ENCODE measurements around the gene DYNLT1.

DNA sequence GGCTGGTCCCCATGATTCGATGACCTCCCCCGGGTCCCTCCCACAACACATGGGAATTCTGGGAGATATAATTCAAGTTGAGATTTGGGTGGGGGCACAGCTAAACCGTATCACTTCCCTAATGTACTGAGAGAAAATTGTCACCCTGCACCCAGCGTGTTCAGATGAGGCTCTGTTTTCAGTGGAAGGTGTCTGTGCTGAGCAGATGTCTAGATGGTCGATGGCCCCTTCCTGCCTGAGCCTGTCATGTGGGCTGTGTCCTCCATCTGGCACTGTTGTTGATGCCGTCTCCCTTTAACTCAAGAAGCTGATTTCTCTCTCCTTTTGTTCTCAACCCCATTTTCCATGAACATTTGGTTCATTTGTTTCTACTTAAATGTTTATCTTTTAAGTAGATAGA is 47.7 kb downstream of the DYNLT1 start:
- TF ChIP-seq, protein P1, sequence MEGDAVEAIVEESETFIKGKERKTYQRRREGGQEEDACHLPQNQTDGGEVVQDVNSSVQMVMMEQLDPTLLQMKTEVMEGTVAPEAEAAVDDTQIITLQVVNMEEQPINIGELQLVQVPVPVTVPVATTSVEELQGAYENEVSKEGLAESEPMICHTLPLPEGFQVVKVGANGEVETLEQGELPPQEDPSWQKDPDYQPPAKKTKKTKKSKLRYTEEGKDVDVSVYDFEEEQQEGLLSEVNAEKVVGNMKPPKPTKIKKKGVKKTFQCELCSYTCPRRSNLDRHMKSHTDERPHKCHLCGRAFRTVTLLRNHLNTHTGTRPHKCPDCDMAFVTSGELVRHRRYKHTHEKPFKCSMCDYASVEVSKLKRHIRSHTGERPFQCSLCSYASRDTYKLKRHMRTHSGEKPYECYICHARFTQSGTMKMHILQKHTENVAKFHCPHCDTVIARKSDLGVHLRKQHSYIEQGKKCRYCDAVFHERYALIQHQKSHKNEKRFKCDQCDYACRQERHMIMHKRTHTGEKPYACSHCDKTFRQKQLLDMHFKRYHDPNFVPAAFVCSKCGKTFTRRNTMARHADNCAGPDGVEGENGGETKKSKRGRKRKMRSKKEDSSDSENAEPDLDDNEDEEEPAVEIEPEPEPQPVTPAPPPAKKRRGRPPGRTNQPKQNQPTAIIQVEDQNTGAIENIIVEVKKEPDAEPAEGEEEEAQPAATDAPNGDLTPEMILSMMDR (IDR thresholded peaks at IDR 0.05): no peak
- no peak for TF ChIP-seq POLR2A (IDR thresholded peaks at IDR 0.05)
- no peak for TF ChIP-seq EP300 (IDR thresholded peaks at IDR 0.05)

Measured in ovary (tissue), 3 donors.